B cell (primary cell): ENCODE results near the gene CCDC30. TPM values are rescaled to one million over a fixed set of nuclear protein-coding genes. Genes with fewer than 3 reads are reported as not detected.

Experiments
- ATAC-seq: fragments of 200-7000 bp; cut with Tn5 transposase; one replicate; pipeline ENCODE4 v1.10.0; 2021; ENCODE audit warnings: low read depth, mild to moderate bottlenecking, moderate number of reproducible peaks, moderate library complexity
- CTCF ChIA-PET: fragments of 350-600 bp; sonication (Branson Sonifier 250); formaldehyde crosslinking; loops from one replicate; lab custom pipeline; 2021; ENCODE audit warnings: antibody characterized with exemption, inconsistent platforms; lab: Charles Lee
- POLR2A ChIA-PET: fragments of 350-600 bp; sonication (Branson Sonifier 250); formaldehyde crosslinking; loops from one replicate; lab custom pipeline; 2021; ENCODE audit warnings: antibody characterized with exemption; lab: Charles Lee
- DNase-seq: peaks from one replicate; pipeline ENCODE4 v3.0.0; 2013
- H2AFZ ChIP-seq: 2 replicates; pipeline ENCODE4 v1.6.1; 2012; ENCODE audit warnings: mild to moderate bottlenecking, low read depth, low read length; ENCODE audit not compliant: insufficient read depth, poor library complexity, severe bottlenecking
- H3K27ac ChIP-seq, 2 donors: 1 replicate in 1 of 2; 2 replicates in 1 of 2; pipeline ENCODE4 v1.5.1; 2012 to 2013; ENCODE audit warnings: low read length in 2 of 2, mild to moderate bottlenecking in 2 of 2, moderate library complexity in 1 of 2
- H3K27me3 ChIP-seq, 4 experiments: fragments of 200-600 bp in 1 of 4; sonication (generic) in 1 of 4; replicated peaks in 1 of 4; 1 replicate in 2 of 4; 2 replicates in 2 of 4; pipeline versions ENCODE4 v1.6.1 to v1.7.0; 2013 to 2016; ENCODE audit warnings: low read length in 3 of 4, mild to moderate bottlenecking in 2 of 4, mixed read lengths in 1 of 4, moderate library complexity in 1 of 4; ENCODE audit not compliant: insufficient read depth in 4 of 4, control insufficient read depth in 3 of 4; ENCODE audit errors: control extremely low read depth in 1 of 4
- H3K36me3 ChIP-seq, 2 experiments: replicated peaks in 1 of 2; 1 replicate in 1 of 2; 2 replicates in 1 of 2; pipeline versions ENCODE4 v1.6.1 to v1.7.1; 2013; ENCODE audit warnings: low read length in 1 of 2; ENCODE audit not compliant: insufficient read depth in 2 of 2, control insufficient read depth in 1 of 2; ENCODE audit errors: control extremely low read depth in 1 of 2, extremely low read depth in 1 of 2
- H3K4me1 ChIP-seq, 2 donors: fragments of 200-600 bp in 1 of 2; sonication (generic) in 1 of 2; 1 replicate in 1 of 2; 2 replicates in 1 of 2; pipeline versions ENCODE4 v1.5.1 to v1.6.1; 2013 to 2017; ENCODE audit warnings: low read length in 2 of 2; ENCODE audit not compliant: control insufficient read depth in 2 of 2, insufficient read depth in 2 of 2
- H3K4me2 ChIP-seq: replicated peaks from 2 replicates; pipeline ENCODE3; 2012; ENCODE audit warnings: mild to moderate bottlenecking, low read depth, low read length; ENCODE audit not compliant: poor library complexity, severe bottlenecking
- H3K4me3 ChIP-seq, 5 experiments: fragments of 200-600 bp in 1 of 5; sonication (generic) in 1 of 5; 1 replicate in 3 of 5; 2 replicates in 2 of 5; pipeline versions ENCODE4 v1.5.1 to v1.7.0; 2011 to 2016; ENCODE audit warnings: low read length in 4 of 5, mild to moderate bottlenecking in 4 of 5, low read depth in 2 of 5, control low read depth in 1 of 5, moderate library complexity in 1 of 5; ENCODE audit not compliant: insufficient read depth in 1 of 5; ENCODE audit errors: control extremely low read depth in 1 of 5, extremely low read depth in 1 of 5
- H3K79me2 ChIP-seq: fragments of 200-600 bp; sonication (generic); one replicate; pipeline ENCODE4 v1.6.0; 2016; ENCODE audit warnings: low read length; ENCODE audit not compliant: control insufficient read depth, insufficient read depth
- H3K9ac ChIP-seq: fragments of 200-600 bp; sonication (generic); 2 replicates; pipeline ENCODE4 v1.6.1; 2017; ENCODE audit warnings: mild to moderate bottlenecking, low read length, moderate library complexity
- H3K9me3 ChIP-seq, 3 donors: one replicate each; pipeline versions ENCODE4 v1.6.1 to v1.7.1; 2013; ENCODE audit warnings: low read length in 2 of 3; ENCODE audit not compliant: control insufficient read depth in 2 of 3, insufficient read depth in 1 of 3; ENCODE audit errors: control extremely low read depth in 1 of 3
- H4K20me1 ChIP-seq: 2 replicates; pipeline ENCODE4 v1.6.0; 2012; ENCODE audit warnings: mild to moderate bottlenecking, low read length; ENCODE audit not compliant: insufficient read depth, control insufficient read depth, poor library complexity, severe bottlenecking
- H3K27ac Mint-ChIP-seq: one replicate; pipeline ENCODE4 v1.8.0; 2021; ENCODE audit warnings: mixed read lengths
- H3K27me3 Mint-ChIP-seq: one replicate; pipeline ENCODE4 v1.8.0; 2021; ENCODE audit warnings: mixed read lengths
- H3K4me1 Mint-ChIP-seq: one replicate; pipeline ENCODE4 v1.8.0; 2021; ENCODE audit warnings: mixed read lengths
- H3K4me3 Mint-ChIP-seq: one replicate; pipeline ENCODE4 v1.8.0; 2021; ENCODE audit warnings: mixed read lengths
- H3K9me3 Mint-ChIP-seq: one replicate; pipeline ENCODE4 v1.8.0; 2022; ENCODE audit warnings: mixed read lengths; ENCODE audit not compliant: insufficient read depth
- CTCF ChIP-seq: fragments of 200-600 bp; IDR thresholded peaks from one replicate; pipeline ENCODE4 v1.8.0; 2022; ENCODE audit warnings: antibody characterized with exemption, mild to moderate bottlenecking
- EZH2 ChIP-seq: IDR thresholded peaks from 2 replicates; pipeline ENCODE4 v1.6.1; 2012; ENCODE audit warnings: borderline replicate concordance, low read depth, mild to moderate bottlenecking, moderate library complexity, low read length; ENCODE audit not compliant: insufficient read depth, poor library complexity, severe bottlenecking
- WGBS: methylation state at CpG from one replicate; pipeline ENCODE4 v1.1.5; 2013; ENCODE audit warnings: missing lambda C conversion rate; ENCODE audit not compliant: insufficient coverage; 5-methylcytosine and 5-hydroxymethylcytosine counted together
- intact Hi-C: fragments of 100-400 bp; cut with micrococcal nuclease; formaldehyde crosslinking; loops from one replicate; pipeline ENCODE4 v1.10.0; 2022
- polyA plus RNA-seq: library from polyadenylated mRNA; depleted of rRNA; stranded (reverse); fragments of >200 nt; gene quantifications from 2 replicates; pipeline ENCODE4 v1.2.3, GENCODE V29; 2012
- total RNA-seq, 2 donors: library from RNA; stranded (reverse); fragments of 120-200 nt in 1 of 2; gene quantifications; 1 replicate in 1 of 2; 2 replicates in 1 of 2; pipeline versions ENCODE4 v1.2.3 to v1.2.4, GENCODE V29; 2013 to 2022

Gene CCDC30
- total and polyA plus RNA-seq, 2 donors (not counting 1 experiment from before 2014, with no cell fraction given), result 1.4 to 7.4 TPM

DNA sequence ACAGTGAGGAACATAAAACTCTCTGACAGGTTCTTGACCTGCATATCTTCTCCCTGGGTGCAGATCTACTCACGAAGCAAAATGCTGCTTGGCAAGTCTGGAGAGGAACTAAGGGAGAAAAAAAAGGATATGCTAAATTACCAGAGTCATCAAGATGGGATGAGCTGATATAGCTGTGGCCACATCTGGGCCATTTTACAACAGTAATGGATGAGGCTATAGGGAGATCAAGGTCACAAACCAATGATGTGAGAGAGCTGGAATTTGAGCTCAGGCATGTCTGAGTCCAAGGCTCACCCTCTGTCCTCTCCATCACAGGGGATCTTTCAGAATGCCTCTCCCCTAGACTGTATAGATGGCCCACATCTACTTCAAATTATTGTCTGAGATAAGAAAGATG, 33.5 kb upstream of the CCDC30 start:
- Histone ChIP-seq H3K4me1 (no peaks in the 10 kb centered on the region), H3K79me2 (no peaks in the 10 kb centered on the region), H2AFZ (no peak overlapping the region), H3K9ac (no peak overlapping the region), H3K4me3 (no peak overlapping the region), H3K36me3 (no peaks in the 10 kb centered on the region), H3K27ac (no peak overlapping the region), H3K27me3 (no peaks in the 10 kb centered on the region), H4K20me1 (no peaks in the 10 kb centered on the region), H3K9me3 (no peaks in the 10 kb centered on the region), H3K4me2 (no peak overlapping the region)
- Mint-ChIP-seq H3K4me3 (no peak overlapping the region), H3K4me1 (no peaks in the 10 kb centered on the region), H3K27me3 (no peaks in the 10 kb centered on the region), H3K27ac (no peak overlapping the region), H3K9me3 (no peaks in the 10 kb centered on the region)
- TF ChIP-seq EZH2, result no peak
- TF ChIP-seq CTCF, result no peak
- no CpG with 5 or more reads among the region's 1 CpG for WGBS
- DNase-seq (no peak), ATAC-seq (no peak)
- intact Hi-C loops, result no loop called here
- CTCF ChIA-PET, result no interaction called here
- POLR2A ChIA-PET, result no interaction called here

DNA sequence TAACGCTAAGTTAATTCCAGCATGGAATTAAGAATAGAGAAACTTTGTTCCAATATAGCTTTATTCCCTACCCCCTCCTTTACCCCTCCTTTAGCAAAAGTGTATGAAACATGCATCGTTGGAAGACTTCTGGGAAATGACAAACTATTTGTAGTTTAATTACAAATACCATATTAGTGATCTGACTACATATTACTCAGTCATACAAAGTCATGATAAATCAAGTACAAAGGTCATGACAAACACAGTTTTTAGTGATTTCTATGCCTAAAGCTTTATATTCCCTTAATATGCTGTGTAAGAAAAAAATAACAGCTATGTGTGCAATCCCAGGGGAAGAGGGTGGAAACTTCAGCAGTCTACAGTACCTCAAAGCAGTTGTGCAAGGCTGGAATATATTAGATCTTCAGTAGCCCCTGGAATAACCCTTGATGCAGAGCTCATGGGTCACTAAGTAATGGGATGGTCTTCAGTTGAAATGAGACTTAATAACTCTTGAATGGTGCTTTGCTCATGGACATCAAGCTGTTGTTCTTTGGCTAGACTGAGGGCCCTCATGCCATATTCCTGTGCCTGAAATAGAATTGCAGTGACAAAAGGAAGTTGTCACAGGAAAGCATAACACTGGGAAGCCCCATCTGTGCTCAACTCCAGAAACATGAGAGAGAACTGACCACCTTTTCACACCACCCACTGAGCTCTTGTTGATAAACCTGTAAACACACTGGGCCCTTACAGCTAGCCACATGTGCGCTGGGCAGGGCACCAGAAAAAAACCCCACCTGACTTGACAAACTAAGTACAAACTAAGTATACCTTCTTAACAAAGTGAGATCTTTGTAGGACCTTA, 32.6 kb upstream of the CCDC30 start:
- Mint-ChIP-seq H3K9me3 (no peaks in the 10 kb centered on the region), H3K4me1 (no peaks in the 10 kb centered on the region), H3K4me3 (no peak overlapping the region), H3K27ac (no peak overlapping the region), H3K27me3 (no peaks in the 10 kb centered on the region)
- H3K27ac ChIP-seq, result no peak overlapping the region
- H3K9ac ChIP-seq, result no peak overlapping the region
- no peaks in the 10 kb centered on the region for H4K20me1 ChIP-seq
- ATAC-seq (no peak), DNase-seq (no peak)
- no peaks in the 10 kb centered on the region for H3K4me1 ChIP-seq
- no peaks in the 10 kb centered on the region for H3K27me3 ChIP-seq
- no peak overlapping the region for H3K4me2 ChIP-seq
- no CpG with 5 or more reads among the region's 3 CpGs for WGBS
- intact Hi-C loops, result no loop called here
- no peaks in the 10 kb centered on the region for H3K9me3 ChIP-seq
- TF ChIP-seq EZH2 (no peak), CTCF (no peak)
- no peaks in the 10 kb centered on the region for H3K36me3 ChIP-seq
- ChIA-PET CTCF (no interaction called here), POLR2A (no interaction called here)
- no peaks in the 10 kb centered on the region for H3K79me2 ChIP-seq
- no peak overlapping the region for H2AFZ ChIP-seq
- no peak overlapping the region for H3K4me3 ChIP-seq
